GM19328 (cell line): ENCODE results near the gene TSHZ2.

ENCODE experiments used
- ATAC-seq: cut with Tn5 transposase; IDR thresholded peaks from one replicate; pipeline ENCODE4 v1.9.1; 2021; ENCODE audit warnings: mild to moderate bottlenecking, moderate library complexity; ENCODE audit not compliant: unreplicated experiment

The TSHZ2 gene

DNA sequence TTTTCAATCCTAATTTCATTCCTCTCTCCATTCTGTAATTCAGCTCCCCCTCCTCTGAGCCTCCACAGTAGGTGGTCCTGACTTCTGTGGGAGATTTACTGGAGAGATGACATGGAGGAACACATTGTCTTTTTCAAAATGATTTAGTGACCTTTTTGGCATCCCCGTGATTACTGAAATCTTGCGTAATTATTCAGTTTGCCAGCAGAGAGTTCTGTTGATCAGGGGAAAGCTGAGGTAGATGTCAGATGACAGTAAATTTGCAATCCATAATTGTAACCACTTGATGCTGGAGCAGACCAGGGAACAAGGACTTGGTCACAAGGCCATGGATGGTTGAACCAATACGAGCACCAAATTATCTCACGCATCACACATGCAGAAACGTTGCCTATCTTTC is 302.2 kb downstream of the TSHZ2 start:
- no peak for ATAC-seq

DNA sequence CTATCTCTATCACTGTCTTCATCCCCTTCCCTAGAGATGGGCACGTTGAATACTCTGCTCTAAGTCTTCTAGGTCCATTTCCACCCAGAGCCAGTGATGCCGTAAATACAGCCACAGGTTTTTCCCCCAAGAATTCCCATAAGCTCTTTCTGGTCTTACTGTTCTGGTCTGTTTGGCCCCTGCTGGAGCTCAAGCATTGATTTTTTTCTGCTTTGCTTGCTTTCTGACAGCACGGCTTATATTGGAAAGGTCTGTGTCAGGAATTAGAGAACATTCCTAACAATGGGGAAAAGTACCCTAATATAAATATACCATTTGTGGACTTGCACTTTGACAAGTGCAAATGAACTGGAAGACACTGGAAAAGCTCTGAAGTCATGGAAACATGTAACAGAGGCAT is 302.6 kb downstream of the TSHZ2 start:
- no peak for ATAC-seq

DNA sequence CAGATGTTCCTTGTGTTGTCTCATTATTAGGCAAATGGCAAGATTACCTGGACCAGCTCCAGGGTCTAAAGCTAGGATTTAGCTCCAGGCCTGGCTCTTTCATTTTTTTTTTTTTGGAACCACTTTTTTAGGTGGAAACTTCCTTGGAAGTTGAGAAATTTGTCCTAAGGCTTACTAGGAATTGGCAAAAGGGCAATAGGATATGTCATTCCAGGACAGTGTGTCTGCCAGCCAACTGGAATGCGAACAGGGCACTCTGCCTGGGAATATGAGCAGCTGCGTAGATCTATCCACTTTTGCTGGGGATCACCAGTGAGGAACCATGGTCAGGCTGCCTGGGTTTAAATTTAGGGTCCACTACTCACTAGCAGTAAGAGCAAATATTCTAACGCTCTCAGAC is 304.0 kb downstream of the TSHZ2 start:
- ATAC-seq: no peak

DNA sequence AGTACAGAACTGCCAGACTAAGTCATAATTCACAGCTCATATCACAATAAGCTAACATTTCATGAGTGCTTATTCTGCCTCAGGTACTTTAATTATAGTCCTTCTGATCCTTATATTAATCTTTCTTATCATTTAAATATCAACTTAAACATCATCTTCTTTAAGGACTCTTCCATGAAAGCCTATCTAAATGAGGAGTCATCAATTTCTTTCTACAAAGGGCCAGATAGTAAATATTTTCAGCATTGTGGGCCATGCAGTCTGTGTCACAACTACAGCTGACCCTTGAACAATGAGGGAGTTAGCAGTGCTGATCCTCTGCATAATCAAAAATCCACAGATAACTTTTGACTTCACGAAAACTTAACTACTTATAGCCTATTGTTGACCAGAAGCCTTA is 306.4 kb downstream of the TSHZ2 start:
- no peak for ATAC-seq

DNA sequence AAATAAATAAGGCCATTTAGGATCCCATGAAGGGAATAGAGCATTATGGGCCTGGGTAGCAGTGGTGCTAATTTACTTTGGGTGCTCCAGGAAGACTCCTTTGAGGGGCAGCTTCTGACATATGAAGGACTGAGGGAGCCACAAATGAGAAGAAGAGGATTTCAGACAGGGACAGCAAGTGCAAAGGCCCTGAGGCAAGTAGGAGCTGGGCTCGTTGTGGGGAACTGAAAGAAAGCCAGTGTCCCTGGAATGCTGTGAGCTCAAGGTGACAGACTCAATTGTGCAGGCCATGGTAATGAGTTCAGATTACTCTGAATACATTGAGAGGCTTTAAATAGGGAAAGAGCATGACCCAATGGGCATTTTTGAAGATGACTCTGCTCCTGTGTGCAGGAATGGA is 307.6 kb downstream of the TSHZ2 start:
- no peak for ATAC-seq

DNA sequence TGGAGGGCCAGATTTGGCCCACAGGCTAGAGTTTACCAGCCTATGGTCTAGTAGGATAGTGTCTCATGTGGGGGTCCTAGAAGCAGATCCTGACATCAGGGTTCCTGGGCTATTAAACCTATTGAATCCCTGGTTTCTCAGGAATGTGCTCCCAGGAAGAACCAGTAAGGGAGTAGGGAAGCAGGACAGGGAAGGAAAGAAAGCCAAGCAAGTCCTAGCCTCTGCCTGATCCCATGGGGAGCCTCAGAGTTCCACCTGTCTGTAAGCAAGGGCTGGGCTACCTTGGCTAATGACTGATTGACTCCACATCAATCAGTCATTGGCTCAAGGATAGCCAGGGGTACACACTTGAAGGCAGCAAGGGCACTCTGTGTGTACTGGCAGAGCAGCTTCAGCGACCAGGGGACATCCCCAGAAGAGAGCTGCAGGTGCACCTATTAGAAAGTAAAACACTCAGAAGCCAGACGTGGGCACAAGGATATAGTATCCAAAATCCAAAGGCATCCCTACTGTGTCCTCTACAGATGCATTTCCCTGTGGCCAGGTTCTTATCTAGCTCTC is 309.5 kb downstream of the TSHZ2 start:
- ATAC-seq: no peak

DNA sequence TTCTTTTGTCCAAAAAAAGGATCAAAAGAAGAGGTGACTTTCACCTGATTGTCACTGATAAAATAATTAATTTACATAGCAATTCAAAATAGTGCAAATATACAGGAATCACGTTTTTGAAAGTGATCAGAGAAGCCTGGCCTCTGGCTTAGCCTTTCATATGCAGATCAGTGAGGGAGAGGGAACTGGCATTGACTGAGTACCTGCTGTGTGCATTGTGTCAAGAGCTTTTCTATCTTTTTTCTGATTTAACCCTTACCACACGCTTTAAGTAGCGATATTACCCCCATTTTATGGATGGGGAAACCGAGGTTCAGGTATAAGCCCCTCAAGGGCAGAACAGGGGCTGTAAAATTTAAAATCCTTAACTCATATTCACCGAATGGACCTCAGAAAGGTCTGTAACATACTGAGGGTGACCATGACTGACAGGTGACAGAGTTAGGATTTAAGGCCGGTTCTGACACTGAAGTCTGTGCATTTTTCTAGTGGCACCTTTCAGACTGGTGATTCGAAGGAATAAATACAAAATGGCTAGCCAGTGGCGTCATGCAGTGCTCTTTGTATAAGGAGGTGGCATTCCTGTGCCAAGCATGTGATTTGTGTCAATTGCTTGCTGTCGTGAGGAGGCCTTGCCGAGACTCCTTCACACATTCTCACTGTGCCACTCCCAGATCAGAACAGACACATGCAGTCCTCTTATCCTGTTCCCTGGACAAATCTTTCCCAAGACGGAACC is 310.2 kb downstream of the TSHZ2 start:
- ATAC-seq: no peak

DNA sequence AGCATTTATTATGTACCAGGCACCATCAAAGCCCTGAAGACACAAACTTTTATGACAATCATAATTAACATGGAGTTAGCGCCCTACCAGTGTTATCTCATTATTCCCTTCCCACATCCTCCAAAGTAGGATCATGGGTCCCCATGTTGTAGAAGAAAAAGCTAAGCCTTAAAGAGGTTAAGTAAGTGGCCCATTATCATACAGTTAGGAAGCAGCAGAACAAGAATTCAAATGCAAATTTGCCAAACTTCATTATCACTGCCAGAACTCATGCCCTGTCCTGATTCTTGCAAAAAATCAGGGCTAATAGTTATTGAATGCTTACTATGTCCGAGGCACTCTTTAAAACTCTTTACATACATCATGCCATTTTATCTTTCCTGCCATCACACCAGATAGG is 310.9 kb downstream of the TSHZ2 start:
- no peak for ATAC-seq

DNA sequence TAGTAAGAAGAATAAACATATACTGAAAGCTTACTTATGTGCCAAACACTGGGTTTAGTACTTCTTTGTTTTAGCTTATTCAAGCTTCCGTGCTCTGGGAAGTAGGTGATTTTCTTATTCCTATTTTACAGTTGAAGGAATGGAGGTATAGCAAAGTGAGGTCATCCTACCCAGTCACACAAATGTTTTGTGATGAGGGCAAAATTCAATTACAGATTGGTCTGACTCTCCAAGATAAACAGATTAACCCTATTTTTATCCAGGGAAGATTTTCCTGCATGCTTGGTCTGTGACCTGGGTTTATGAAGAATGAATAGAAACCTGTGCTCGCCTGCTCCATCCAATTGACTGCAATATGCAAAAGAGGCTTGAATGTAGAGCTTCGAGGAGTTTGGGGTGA is 311.4 kb downstream of the TSHZ2 start:
- no peak for ATAC-seq

DNA sequence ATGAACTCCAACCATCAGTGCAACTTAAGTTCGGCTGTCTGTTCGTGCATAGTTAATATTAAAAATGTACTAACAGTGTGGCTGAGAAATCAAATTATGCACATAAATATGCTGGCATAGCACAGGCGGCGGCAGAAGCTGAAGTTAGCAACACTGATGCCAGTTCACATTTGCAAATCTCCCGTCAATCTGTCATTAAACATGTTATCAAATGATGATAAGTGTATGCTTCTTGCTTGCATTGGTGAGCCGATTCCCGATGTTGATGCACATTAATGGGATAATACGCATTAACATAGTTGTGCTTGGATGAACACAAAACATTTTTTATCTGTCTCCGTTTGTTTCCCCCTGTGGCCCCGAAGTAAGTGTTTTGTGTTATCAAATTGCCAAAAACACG is 312.1 kb downstream of the TSHZ2 start:
- ATAC-seq: no peak

DNA sequence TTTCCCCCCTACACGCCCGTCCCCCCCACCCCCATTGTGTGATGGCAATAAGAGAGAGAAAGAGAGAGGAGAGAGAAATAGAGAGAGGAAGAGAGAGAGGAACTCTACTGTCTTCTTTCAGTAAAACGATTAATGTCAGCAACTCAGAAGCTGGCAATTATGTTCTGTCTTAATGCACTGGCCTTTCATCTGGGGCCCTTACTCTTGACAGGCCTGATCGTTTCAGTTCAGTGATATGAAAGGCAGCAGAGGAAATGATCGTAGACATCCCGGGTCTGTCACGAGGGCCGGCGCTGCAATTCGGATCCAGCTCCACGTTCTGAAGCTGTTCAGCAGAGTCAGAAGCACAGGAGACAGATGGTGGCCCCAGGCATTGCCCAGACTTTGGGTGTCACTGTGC is 312.5 kb downstream of the TSHZ2 start:
- ATAC-seq: no peak

DNA sequence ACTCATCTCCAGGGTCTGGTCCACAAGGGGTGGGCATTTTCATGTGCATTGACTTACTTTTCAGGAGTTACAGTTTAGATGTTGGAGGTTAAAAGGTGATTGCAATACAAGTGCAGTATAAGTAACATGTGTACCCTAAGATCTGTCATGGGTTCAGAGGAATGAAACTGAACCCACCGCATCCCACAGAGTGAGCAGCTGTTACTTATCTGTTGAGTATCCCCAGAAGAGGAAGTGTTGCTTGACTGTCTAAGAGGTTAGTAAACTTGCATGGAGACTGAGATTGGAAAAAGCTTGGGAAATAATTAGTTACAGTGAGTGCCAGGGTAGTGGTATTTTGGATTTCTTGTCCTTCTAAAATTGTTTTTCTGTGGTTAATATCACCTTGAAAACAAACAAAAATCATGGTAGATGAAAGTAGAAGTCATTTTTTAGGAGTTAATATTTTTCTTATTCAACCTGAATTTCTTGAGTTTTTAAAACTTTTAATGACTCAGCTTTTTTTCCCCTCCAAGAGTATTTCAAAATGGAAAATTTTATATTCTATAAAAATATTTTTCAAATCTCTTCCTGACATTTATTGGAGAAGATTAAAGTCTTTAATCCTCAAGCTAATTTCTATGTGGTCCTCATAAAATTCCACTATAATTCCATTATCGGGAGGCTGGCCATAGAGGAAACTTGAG is 315.3 kb downstream of the TSHZ2 start:
- ATAC-seq: no peak

DNA sequence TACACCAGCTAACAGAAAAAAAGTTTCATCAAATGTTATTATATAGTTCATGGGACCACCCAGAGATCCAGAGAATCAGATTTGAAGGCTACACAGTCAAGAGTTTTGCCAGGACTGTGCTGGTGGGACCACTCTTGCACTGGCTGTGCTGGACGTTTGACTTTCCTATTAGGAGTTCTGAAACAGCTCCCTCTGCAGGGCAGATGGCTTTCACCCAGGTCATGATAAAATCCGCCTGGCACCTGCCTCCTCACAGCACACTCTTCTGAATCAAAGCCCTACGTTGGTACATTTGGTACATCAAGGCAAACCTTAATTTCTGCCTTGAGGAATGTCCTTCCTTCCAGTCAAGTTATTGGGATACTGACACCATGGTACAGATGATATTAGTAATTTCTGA is 319.4 kb downstream of the TSHZ2 start:
- ATAC-seq: no peak

DNA sequence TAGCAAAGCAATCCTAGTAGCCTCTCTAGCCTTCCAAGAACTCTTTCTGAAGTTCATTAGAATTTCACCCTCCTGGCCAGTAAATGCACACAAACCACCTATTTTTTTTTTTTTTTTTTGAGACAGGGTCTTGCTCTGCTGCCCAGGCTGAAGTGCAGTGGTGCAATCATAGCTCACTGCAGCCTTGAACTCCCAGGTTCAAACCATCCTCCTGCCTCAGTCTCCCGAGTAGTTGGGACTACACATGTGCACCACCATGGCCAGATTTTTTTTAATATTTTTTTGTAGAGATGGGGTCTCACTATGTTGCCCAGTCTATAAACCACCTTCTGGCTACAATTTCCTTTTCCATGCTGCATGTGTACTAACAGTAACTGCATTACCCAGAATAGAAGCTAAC is 320.2 kb downstream of the TSHZ2 start:
- ATAC-seq: no peak

DNA sequence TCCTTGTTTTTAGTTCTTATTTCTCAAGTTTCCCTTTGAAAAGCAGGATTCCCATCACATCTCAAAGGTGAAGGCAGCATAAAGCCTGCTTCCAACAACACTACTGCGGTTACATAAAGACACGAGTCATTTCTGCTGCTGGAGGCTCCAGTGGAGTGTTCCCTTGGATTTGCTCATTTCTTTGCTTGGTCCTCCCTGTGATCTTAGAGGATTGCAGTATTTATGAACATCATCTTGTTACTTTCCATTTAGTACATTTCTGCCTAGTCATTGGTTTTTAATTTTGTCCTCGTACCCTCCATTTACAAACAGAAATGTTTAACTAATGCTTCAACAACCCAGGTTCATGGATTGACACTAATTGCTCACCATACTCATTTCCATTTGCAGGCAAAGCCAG is 322.6 kb downstream of the TSHZ2 start:
- no peak for ATAC-seq

DNA sequence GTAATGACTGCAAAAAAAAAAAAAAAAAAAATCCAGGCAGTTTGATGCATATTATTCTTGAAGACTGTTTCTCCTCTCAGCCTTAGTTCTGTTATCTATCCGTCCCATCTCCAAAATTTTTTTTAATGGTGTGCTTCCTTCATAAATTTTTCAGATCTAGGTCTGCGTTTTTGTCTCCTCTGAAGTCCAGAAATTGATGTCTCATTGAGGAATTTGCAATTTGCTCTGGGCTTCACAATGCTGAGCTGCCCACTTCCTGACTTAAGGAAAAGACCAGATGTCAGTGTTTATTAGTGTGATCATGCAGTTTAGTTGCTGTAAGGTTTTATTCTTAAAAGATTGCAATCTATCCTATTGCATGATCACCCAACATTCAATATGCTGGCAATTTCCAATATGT is 323.9 kb downstream of the TSHZ2 start:
- ATAC-seq: no peak

DNA sequence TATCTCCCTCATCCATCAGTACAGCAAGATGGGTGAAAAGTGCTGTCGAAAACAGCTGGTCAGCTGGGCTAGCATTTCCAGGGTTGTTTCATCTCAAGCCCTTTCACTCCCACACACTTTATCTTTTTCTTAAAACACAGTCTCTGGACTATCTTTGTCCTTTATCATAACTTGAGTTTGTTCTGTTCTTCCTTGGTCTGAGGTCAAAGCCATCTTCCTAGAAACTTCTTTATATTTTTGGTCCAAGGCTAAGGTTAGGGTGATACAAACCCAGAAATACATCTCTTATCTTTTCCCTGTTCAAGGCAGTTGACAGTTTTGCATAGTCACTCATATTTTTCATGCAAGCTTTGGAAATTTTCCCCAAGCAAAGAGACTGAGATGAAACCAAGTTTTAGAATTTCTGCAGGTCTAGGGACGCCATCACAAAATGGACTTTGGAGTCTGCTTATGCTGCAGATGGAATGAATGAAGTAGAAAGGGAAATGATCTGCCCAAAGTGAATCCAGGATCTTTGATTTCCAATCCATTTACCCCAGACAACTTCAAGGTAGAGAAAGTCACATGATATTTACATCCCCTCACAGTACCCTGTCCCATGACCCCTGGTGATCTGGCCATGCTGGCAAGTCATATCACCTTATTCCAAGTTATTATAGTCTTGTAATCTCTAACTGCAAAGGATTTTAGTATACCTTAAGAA is 324.4 kb downstream of the TSHZ2 start:
- no peak for ATAC-seq

DNA sequence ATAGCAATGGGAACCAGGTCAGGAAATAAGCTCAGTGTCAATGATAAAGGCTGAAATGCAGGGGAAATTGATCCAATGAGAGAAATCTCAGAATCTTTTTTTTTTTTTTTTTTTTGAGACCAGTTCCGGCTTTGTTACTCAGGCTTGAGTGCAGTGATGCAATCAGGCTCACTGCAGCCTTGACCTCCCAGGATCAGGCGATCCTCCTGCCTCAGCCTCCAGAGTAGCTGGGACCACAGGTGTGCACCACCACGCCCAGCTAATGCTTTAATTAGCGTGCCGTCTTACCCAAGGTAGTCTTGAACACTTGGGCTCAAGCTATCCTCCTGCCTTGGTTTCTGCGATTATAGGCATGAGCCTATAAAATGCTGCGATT is 325.0 kb downstream of the TSHZ2 start:
- no peak for ATAC-seq

DNA sequence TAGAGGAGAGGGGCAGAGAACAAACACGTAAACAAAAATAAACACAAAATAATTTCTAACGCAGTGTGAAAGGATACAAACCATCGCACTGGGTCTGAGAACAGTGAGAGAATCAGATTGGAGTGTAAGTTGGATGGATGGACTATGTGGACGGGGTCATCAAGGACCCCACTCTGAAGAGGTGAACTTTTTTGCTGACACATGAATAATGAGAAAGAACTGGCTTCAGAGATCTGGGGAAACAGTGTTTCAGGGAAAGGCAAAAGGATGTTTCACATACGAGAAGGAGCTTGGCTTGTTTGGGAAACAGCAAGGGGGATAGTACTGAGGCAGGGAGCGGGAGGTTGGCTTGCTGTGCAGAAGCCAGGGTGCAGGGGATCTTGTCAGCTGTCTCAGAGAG is 326.1 kb downstream of the TSHZ2 start:
- no peak for ATAC-seq

DNA sequence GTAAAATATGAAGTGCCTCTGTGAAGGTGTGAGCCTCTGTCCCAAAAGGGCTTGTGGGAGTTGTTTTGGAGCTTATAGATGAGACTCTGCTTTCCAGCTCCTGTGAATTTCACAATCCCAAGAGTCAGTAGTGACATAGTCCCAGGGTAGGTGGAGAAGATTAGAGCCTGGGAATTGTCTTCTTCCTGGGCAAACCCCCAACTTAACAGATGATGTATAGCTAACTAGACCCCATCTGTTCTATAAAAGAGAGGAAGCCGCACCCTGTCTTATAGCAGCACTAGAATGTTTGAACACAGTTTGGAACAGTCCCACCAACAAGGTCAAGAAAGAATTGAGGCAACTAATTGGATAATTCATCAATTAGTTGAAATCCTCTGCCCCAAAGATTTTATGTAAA is 326.8 kb downstream of the TSHZ2 start:
- no peak for ATAC-seq

DNA sequence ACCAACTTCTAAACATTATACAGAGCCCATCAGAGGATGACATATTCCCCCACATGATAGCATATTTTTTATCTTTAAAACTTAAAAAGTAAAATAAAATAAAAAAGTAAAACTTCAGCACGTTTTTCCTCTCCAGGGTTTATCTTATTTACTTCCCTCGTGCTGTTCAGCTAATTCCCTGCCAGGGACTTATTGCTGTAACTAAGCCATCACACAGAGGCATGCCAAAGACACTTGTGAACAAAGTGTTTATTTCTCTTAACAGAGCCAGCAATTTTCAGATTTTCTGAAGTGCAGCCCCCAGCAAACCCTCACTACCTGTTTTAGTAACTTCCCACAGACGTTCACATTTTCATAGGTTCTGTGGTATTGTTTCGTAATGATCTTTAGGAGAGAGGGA is 327.7 kb downstream of the TSHZ2 start:
- no peak for ATAC-seq

DNA sequence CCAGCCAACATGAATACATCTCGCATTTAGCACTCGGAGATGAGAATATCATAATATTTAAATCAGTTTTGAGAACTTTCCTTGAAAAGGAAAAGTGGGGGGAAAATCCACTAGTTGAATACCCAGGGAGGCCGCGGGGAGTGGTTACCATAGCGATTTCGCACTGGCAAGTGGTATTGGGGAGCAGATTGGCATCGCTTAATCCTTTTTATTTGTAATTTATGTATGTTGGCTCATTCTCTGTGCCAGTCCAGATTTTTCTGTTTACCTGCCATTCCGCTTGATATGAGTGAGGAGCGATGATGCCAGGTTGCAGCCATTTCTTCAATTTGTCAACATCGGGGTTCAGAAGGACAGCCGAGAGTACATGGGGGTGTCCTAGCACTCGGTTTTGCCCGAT is 329.7 kb downstream of the TSHZ2 start:
- ATAC-seq: no peak
